C1 segment of cervical spinal cord (tissue), 14 donors: ENCODE results near the gene MBOAT7.
"Not testable (repeated sequence)": the region's sequence is repeated elsewhere in the genome, so short reads cannot be mapped to it uniquely, and the experiment has no call there.

Source experiments
- DNase-seq, 14 donors: peaks; one replicate each; lab custom pipeline; 2025; lab: John Stamatoyannopoulos, UW

Gene MBOAT7

GRCh38 chr19:54209058-54209810 lies 19.9 kb upstream of the MBOAT7 start:
- peak in 9 of 14 donors; percentile 21 to 86 (median 61) for DNase-seq

GRCh38 chr19:54208784-54209057 lies 19.3 kb upstream of the MBOAT7 start:
- no peak for DNase-seq

- DNase-seq: peak in 11 of 14 donors; percentile 14 to 78 (median 54)
Observed at GRCh38 chr19:54207983-54208783, 18.8 kb upstream of the MBOAT7 start.

DNA sequence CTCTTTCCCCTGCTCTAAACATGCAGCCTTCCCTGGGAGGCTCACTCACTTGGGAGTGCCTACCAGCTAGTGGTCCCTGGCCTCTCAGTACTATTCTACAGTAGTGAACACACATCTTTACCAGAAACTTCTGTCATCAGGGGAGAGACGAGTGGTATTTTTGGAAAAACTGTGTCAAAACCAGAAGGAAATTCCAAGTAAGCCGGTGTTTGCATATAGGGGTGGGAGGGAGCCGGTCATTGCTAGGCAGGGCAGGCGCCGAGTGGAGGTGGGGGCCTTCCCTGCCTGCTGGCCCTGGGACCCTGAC lies 18.2 kb upstream of the MBOAT7 start:
- no peak for DNase-seq

DNA sequence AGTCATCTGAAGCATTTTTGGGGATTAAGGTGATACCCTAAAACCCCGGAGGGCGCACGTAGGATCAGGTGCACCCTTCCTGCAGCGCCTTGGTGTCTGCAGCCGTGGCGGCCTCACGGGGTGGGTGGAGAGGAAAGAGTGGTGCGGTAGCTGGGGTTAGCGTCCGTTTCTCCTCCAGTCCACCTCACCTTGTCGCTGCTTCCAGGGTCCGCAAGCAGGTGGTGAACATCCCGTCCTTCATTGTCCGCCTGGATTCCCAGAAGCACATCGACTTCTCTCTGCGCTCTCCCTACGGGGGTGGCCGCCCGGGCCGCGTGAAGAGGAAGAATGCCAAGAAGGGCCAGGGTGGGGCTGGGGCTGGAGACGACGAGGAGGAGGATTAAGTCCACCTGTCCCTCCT lies 17.8 kb upstream of the MBOAT7 start:
- DNase-seq: not testable (repeated sequence)

DNA sequence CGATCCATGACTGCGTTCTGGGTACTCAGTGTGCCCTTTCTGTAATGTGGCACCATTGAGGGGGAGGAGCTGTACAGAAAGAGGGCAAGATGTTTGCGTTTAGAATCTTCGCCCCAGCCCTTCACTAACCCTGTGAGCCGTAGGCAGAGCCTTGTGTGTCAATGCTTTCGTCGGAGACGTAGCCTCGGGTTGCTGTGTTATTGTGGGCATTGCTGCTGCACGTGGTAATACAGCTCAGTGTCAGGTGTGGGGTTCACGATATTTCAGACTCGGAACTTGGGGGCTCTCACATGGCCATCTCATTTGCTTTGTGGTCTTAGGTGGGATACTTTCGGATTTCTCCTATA lies 17.4 kb upstream of the MBOAT7 start:
- DNase-seq: no peak

DNA sequence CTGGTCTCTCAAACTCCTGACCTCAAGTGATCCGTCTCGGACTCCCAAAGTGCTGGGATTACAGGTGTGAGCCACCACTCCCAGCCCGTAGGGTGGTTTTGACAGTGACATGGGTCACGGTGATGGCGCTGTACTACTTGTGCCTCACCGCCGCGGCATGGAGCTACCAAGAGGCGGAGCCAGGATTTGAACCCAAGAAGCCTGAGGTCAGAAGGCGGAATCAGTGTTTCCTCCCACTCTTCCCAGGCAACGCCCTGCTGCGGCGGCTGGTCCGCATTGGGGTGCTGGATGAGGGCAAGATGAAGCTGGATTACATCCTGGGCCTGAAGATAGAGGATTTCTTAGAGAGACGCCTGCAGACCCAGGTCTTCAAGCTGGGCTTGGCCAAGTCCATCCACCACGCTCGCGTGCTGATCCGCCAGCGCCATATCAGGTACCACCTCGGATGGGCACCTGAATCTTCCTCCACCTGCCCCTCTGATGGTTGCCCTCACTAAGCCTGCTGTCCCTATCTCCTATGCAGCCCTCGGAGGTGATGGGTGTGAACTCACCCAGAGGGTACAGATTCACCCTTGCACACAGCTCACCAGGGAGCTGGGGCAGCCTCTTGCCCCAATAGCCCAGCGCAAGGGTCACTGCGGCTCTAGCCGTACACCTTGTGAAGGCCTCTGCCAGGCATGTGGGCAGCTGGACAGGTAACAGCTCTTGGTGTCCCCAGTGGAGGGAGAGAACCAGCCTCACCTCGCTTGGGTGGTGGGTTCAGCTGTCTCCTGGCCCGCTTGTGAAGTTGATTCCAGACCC lies 16.9 kb upstream of the MBOAT7 start:
- no peak for DNase-seq

DNA sequence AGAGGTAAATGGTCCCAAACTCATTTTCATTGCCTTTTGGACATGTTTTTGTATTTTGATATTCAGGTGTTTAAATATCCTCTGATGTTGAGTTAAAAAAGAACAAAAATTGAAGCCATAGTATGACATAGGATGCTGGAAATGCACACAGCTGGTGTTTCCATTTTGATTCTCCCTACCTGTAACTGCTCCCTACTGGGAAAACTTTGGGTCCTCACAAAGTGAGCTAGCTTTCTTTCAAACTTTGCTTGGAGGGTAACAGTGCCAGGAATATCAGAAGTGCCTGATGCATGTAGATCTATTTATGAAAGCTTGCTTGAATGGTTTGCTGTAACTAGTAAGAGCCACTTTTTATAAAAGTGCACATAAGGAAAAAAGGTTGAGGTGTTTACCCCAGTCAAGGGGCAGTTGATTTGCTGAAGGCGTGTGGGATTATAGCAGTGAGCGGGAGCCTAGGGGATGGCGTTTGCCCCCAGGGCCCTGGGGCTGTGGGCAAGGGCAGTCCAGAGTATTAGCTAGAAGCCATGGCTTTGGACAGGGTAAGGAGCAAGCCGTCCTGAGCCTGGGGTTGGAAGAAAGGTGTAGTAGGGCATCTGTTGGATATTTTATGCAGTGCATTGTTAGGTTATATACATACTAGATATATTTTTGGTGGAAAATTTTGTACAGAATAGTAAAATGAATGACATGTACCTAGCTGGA lies 15.5 kb upstream of the MBOAT7 start:
- no peak for DNase-seq

DNA sequence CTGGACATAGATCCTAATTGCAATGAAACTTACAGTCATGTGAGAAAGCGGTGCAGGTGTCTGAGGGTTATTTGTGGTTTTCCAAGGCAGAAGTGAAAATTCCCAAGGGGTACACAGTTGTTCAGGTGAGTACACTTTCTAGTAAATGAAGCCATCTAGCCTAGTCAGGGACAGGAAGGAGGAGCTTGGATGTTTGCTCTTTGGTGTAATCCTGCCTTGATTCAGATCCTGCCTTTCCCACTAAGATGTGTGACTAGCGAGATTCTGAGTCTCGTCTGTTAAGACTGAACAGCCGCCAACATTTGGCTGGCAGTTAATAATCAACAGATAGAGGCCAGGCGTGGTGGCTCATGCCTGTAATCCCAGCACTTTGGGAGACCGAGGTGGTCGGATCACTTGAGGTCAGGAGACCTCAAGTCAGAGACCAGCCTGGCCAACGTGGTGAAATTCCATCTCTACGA lies 13.8 kb upstream of the MBOAT7 start:
- no peak for DNase-seq

GRCh38 chr19:54201980-54202379 lies 12.6 kb upstream of the MBOAT7 start:
- no peak for DNase-seq

DNA sequence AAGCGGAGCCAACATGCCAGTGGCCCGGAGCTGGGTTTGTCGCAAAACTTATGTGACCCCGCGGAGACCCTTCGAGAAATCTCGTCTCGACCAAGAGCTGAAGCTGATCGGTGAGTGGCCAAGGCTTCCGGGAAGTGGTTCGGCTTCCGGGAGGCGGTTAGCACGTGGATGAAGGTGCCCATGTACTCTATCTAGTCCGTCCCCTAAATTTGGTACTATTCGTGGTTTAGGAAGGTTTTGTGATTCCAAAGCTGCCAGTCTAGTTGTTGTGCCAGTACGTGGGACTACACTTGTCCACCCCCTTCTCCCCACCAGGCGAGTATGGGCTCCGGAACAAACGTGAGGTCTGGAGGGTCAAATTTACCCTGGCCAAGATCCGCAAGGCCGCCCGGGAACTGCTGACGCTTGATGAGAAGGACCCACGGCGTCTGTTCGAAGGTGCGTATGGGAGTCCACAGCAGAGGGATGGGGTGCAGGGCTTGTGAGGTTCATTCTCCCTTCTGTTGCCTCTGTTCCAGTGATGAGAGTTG lies 11.9 kb upstream of the MBOAT7 start:
- no peak for DNase-seq

- no peak for DNase-seq
Observed at GRCh38 chr19:54199401-54199800, 10.0 kb upstream of the MBOAT7 start.

GRCh38 chr19:54197121-54197520 lies 7.7 kb upstream of the MBOAT7 start:
- no peak for DNase-seq

DNA sequence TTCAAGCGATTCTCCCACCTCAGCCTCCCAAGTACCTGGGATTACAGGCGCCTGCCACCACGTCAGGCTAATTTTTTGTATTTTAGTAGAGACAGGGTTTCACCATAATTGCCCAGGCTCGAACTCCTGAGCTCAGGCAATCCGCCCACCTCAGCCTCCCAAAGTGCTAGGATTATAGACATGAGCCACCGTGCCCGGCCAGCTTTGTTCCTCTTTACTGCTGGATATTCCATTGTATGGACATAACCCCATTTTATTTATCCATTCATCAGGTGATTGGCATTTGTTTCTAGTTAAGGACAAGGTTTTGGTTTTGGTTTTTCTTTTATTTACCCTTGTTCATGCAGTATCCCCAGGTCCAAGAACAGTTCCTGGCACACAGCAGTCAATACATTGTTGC lies 7.2 kb upstream of the MBOAT7 start:
- DNase-seq: no peak

- not testable (repeated sequence) for DNase-seq
Observed at GRCh38 chr19:54194463-54194862, 5.1 kb upstream of the MBOAT7 start.

GRCh38 chr19:54193011-54193410 lies 3.6 kb upstream of the MBOAT7 start:
- no peak for DNase-seq

GRCh38 chr19:54191811-54192453 lies 2.6 kb upstream of the MBOAT7 start:
- DNase-seq: no peak

DNA sequence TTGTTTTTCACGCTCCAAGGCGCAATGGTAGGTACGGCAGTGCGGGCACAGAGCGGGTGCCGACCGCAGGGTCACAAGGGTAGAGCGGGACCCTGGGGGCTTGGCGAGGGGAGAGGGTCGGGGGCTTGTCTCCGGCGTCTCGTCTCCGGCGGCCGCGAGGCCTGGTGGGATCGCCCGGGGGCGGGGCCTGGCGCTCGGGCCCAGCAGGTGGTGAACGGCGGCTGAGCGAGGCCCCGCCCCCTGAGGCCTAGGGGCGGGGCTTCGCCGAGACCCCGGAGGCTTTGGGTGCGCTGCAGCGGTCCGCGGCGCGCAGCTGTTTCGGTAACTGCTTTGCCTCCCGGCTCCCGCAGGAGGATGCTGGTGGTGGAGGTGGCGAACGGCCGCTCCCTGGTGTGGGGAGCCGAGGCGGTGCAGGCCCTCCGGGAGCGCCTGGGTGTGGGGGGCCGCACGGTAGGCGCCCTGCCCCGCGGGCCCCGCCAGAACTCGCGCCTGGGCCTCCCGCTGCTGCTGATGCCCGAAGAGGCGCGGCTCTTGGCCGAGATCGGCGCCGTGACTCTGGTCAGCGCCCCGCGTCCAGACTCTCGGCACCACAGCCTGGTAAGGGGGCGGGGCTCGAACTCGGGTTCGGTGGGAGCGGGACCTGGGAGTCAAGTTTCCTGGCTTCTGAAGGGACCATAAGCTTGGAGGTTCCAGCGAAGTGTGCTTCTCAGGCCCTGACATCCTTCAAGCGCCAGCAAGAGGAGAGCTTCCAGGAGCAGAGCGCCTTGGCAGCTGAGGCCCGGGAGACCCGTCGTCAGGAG lies 1.8 kb upstream of the MBOAT7 start, which contains the start of gene TSEN34:
Gene TSEN34 (plus strand): TSS at position 298 of the 800 bp plus-strand sequence. CDS start 57 bp downstream, at position 355.
- DNase-seq: peak in 10 of 14 donors; percentile 19 to 97 (median 94)

DNA sequence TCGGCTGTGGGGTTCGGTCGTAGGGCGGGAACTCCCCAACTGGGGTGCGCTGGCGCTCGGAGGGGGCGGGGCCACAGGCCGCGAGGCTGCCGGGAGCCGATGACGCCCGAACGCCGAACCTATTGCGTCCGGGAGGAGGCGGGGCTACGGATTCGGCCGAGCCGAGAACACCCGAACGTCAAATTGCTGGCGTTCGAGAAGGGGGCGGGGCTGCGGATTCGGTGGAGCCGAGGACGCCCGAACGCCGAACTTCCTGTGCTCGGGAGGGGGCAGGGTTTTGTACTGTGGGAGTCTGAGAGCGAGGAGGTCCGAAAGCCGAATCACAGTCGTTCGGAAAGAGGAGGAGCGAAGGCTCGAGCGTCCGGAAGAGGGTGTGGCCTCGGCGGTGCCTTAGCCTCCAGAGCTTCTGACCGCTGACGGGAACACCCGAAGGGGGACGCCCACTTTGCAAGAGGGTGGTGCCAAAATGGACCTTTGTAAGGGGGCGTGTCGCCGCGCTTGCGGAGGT lies 1.2 kb upstream of the MBOAT7 start:
- DNase-seq: peak; percentile 97 to 100 (median 99)
